OCI-LY1 (cell line): ENCODE results near the gene GAPDH.

Source experiments
- EZH2 ChIP-seq: fragments of 200-600 bp; sonication (generic), shearing (Covaris generic); IDR thresholded peaks from 2 replicates; pipeline ENCODE4 v1.8.0; 2017; ENCODE audit warnings: borderline replicate concordance, mixed run types, mild to moderate bottlenecking, antibody characterized with exemption, low read length, moderate library complexity, mixed read lengths
- TF ChIP-seq, protein P1 (sequence below): fragments of 200-600 bp; sonication (generic), shearing (Covaris generic); IDR thresholded peaks from 2 replicates; pipeline ENCODE4 v1.5.1; 2017; ENCODE audit warnings: mild to moderate bottlenecking, antibody characterized with exemption, low read length, moderate library complexity, mixed read lengths

DNA sequence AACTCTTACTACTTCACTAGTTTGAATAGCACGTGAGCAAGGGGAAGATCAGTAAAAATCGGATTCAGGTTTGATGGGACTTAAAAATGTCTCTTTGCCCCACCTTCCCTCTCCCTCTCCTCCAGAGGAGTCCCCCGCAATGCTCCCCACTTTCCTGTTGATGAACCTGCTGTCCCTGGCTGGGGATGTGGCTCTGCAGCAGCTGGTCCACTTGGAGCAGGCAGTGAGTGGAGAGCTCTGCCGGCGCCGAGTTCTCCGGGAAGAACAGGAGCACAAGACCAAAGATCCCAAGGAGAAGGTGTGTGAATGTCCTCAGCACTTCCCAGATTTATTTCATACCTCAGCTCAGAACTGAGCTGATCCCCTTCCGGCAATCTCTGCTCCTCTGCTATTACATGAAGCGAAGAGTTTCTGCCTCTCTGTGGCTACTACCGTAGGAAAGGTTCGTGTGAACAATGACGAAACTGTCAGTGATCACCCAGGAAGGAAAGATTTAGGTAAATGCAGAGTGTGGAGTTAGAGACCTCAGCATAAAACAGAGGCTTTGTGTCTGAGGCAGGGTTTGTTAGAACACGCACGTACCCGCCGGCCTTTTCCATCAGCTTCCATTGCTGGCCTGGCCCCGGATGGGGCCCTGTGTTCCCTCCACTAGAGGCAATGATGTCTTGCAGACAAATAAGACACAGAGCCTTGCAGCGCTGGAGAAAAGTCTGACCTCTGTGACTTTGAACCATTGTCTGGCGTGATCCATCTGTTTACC is 7.4 kb upstream of the GAPDH start:
- TF ChIP-seq, protein P1, sequence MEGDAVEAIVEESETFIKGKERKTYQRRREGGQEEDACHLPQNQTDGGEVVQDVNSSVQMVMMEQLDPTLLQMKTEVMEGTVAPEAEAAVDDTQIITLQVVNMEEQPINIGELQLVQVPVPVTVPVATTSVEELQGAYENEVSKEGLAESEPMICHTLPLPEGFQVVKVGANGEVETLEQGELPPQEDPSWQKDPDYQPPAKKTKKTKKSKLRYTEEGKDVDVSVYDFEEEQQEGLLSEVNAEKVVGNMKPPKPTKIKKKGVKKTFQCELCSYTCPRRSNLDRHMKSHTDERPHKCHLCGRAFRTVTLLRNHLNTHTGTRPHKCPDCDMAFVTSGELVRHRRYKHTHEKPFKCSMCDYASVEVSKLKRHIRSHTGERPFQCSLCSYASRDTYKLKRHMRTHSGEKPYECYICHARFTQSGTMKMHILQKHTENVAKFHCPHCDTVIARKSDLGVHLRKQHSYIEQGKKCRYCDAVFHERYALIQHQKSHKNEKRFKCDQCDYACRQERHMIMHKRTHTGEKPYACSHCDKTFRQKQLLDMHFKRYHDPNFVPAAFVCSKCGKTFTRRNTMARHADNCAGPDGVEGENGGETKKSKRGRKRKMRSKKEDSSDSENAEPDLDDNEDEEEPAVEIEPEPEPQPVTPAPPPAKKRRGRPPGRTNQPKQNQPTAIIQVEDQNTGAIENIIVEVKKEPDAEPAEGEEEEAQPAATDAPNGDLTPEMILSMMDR: no peak
- no peak for TF ChIP-seq EZH2
